Kidney (tissue), 14 donors: ENCODE measurements around the gene ZNF446. TPM values are rescaled to one million over a fixed set of nuclear protein-coding genes. Genes with fewer than 3 reads are reported as not detected.

Experiments used
- DNase-seq, 5 donors: peaks; one replicate each; pipeline ENCODE4 v3.0.0-alpha.2; 2013 to 2020
- FAIRE-seq: peaks from 2 replicates; lab custom pipeline; 2012; peaks lifted over from hg19 to GRCh38; lab: Jason Lieb, UNC
- H3K27ac ChIP-seq, 2 donors: one replicate each; pipeline ENCODE4 v1.7.0; 2013; ENCODE audit warnings: low read depth in 2 of 2, low read length in 2 of 2, inconsistent platforms in 1 of 2
- H3K27me3 ChIP-seq: one replicate; pipeline ENCODE4 v1.7.1; 2013; ENCODE audit warnings: low read length, inconsistent platforms; ENCODE audit not compliant: control insufficient read depth, insufficient read depth
- H3K36me3 ChIP-seq, 3 donors: one replicate each; pipeline versions ENCODE4 v1.7.0 to v1.7.1; 2013; ENCODE audit warnings: low read length in 3 of 3, control low read depth in 1 of 3, inconsistent platforms in 1 of 3; ENCODE audit not compliant: insufficient read depth in 3 of 3, control insufficient read depth in 2 of 3
- H3K4me1 ChIP-seq, 3 donors: one replicate each; pipeline versions ENCODE4 v1.7.0 to v1.7.1; 2013; ENCODE audit warnings: low read length in 3 of 3, inconsistent platforms in 1 of 3, low read depth in 1 of 3; ENCODE audit not compliant: control insufficient read depth in 2 of 3, insufficient read depth in 2 of 3
- H3K4me3 ChIP-seq, 3 donors: one replicate each; pipeline versions ENCODE4 v1.7.0 to v1.8.1; 2013; ENCODE audit warnings: low read length in 3 of 3, control low read depth in 1 of 3, inconsistent platforms in 1 of 3
- H3K9ac ChIP-seq, 3 donors: one replicate each; pipeline versions ENCODE4 v1.7.0 to v1.7.1; 2013; ENCODE audit warnings: low read length in 3 of 3, control low read depth in 1 of 3, inconsistent platforms in 1 of 3
- H3K9me3 ChIP-seq, 3 donors: one replicate each; pipeline versions ENCODE4 v1.7.0 to v1.7.1; 2013; ENCODE audit warnings: low read length in 3 of 3, control low read depth in 1 of 3, inconsistent platforms in 1 of 3; ENCODE audit not compliant: control insufficient read depth in 2 of 3, insufficient read depth in 1 of 3
- intact Hi-C: fragments of 100-400 bp; cut with DNase I; formaldehyde crosslinking; loops from one replicate; pipeline ENCODE4 v1.11.1; 2022
- polyA plus RNA-seq: library from polyadenylated mRNA; stranded (reverse); fragments of 350-450 nt; fragmentation: Illumina TruSeq; extraction: RNeasy Lipid Tissue Mini Kit (QIAGEN cat#74804); gene quantifications from one replicate; pipeline ENCODE4 v1.2.3, GENCODE V29; 2014; ENCODE audit warnings: low read depth, low replicate concordance; ENCODE audit not compliant: insufficient read depth
- total RNA-seq: library from RNA; stranded (reverse); fragmentation: NEBNext Ultra II Directional; extraction: Animal tissue kit (Norgen Biotek cat#: 25700); gene quantifications from one replicate; pipeline ENCODE4 v1.2.1, GENCODE V29; 2021
- TF ChIP-seq, protein P1 (sequence below): IDR thresholded peaks from 3 replicates; pipeline ENCODE4 v1.5.1; 2012; ENCODE audit warnings: mild to moderate bottlenecking, moderate library complexity, borderline replicate concordance; ENCODE audit not compliant: insufficient read depth; ENCODE audit errors: extremely low read depth
- donor health status: control.
- donor health status: control.
- donor health status: control.
- donor health status: control.
- donor health status: control.
- donor health status: DM: yes; HTN: yes; CAD: no.
- donor health status: Normal renal cell carcinoma (clear cell type).

ZNF446 gene
- total and polyA plus RNA-seq, 2 donors from 2014 or later, result 12.6 to 13.3 TPM

DNA sequence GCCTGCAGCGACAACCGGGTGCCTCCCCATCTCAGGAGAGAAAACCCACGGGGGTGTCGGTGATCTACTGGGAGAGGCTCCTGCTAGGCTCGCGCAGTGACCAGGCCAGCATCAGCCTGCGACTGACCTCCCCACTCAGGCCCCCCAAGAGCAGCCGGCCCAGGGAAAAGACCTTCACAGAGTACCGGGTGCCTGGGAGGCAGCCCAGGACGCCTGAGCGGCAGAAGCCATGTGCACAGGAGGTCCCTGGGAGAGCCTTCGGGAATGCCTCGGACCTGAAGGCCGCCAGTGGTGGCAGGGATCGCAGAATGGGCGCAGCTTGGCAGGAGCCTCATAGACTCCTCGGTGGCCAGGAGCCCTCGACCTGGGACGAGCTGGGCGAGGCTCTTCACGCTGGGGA lies 20.8 kb upstream of the ZNF446 start:
- TF ChIP-seq, protein P1, sequence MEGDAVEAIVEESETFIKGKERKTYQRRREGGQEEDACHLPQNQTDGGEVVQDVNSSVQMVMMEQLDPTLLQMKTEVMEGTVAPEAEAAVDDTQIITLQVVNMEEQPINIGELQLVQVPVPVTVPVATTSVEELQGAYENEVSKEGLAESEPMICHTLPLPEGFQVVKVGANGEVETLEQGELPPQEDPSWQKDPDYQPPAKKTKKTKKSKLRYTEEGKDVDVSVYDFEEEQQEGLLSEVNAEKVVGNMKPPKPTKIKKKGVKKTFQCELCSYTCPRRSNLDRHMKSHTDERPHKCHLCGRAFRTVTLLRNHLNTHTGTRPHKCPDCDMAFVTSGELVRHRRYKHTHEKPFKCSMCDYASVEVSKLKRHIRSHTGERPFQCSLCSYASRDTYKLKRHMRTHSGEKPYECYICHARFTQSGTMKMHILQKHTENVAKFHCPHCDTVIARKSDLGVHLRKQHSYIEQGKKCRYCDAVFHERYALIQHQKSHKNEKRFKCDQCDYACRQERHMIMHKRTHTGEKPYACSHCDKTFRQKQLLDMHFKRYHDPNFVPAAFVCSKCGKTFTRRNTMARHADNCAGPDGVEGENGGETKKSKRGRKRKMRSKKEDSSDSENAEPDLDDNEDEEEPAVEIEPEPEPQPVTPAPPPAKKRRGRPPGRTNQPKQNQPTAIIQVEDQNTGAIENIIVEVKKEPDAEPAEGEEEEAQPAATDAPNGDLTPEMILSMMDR, result no peak
- DNase-seq (no peak), FAIRE-seq (no peak)
- Histone ChIP-seq H3K4me1 (peaks cover 0 to 6% (median 0%) of the 10 kb centered on the region in 3 donors), H3K27ac (no peak overlapping the region), H3K27me3 (no peaks in the 10 kb centered on the region), H3K36me3 (peaks cover 0 to 5% (median 0%) of the 10 kb centered on the region in 3 donors), H3K4me3 (no peak overlapping the region), H3K9ac (no peak overlapping the region), H3K9me3 (no peaks in the 10 kb centered on the region)
- intact Hi-C loops, result no loop called here

DNA sequence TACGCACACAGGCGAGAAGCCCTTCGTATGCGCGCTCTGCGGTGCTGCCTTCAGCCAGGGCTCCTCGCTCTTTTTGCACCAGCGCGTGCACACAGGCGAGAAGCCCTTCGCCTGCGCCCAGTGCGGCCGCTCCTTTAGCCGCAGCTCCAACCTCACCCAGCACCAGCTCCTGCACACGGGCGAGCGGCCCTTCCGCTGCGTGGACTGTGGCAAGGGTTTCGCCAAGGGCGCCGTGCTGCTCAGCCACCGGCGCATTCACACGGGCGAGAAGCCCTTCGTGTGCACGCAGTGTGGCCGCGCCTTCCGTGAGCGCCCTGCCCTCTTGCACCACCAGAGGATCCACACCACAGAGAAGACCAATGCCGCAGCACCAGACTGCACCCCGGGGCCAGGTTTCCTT lies 20.0 kb upstream of the ZNF446 start:
- intact Hi-C loops, result no loop called here
- no peaks in the 10 kb centered on the region for H3K9me3 ChIP-seq
- H3K27ac ChIP-seq, result no peak overlapping the region
- H3K4me3 ChIP-seq, result no peak overlapping the region
- peaks cover 0 to 5% (median 0%) of the 10 kb centered on the region in 3 donors for H3K36me3 ChIP-seq
- DNase-seq, result no peak
- no peak overlapping the region for H3K9ac ChIP-seq
- no peaks in the 10 kb centered on the region for H3K27me3 ChIP-seq
- FAIRE-seq, result no peak
- TF ChIP-seq, protein P1, result no peak
- H3K4me1 ChIP-seq, result peaks cover 0 to under 1% (median 0%) of the 10 kb centered on the region in 3 donors

DNA sequence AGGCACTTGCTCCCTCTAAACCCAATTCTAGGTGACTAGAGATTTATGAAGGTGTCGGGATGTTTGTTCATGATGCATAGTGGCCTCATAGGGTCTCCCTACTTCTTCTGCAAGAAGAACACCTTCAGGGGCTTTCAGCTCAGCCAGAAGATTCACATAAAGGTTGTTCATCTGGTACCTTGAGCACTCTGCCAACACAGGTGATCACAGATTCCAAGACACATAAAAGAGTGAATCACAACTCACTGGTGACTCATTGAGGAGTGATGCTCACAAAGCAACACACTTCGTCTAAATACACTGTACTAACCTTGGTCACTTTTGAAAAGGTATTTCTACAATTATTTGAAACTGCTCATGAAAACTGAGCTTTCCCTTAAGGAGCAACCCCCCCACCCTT lies 16.1 kb upstream of the ZNF446 start:
- TF ChIP-seq, protein P1, result no peak
- no peak for FAIRE-seq
- H3K9me3 ChIP-seq, result no peaks in the 10 kb centered on the region
- H3K36me3 ChIP-seq, result peaks cover 0 to 2% (median 0%) of the 10 kb centered on the region in 3 donors
- DNase-seq, result no peak
- H3K9ac ChIP-seq, result no peak overlapping the region
- no peaks in the 10 kb centered on the region for H3K4me1 ChIP-seq
- H3K4me3 ChIP-seq, result no peak overlapping the region
- H3K27ac ChIP-seq, result no peak overlapping the region
- intact Hi-C loops, result no loop called here
- H3K27me3 ChIP-seq, result no peaks in the 10 kb centered on the region
